ENCODE measurements around the gene ABCC1.
A peak's percentile ranks its signal among the peaks of the same experiment; 100 is the strongest.

Gene ABCC1

DNA sequence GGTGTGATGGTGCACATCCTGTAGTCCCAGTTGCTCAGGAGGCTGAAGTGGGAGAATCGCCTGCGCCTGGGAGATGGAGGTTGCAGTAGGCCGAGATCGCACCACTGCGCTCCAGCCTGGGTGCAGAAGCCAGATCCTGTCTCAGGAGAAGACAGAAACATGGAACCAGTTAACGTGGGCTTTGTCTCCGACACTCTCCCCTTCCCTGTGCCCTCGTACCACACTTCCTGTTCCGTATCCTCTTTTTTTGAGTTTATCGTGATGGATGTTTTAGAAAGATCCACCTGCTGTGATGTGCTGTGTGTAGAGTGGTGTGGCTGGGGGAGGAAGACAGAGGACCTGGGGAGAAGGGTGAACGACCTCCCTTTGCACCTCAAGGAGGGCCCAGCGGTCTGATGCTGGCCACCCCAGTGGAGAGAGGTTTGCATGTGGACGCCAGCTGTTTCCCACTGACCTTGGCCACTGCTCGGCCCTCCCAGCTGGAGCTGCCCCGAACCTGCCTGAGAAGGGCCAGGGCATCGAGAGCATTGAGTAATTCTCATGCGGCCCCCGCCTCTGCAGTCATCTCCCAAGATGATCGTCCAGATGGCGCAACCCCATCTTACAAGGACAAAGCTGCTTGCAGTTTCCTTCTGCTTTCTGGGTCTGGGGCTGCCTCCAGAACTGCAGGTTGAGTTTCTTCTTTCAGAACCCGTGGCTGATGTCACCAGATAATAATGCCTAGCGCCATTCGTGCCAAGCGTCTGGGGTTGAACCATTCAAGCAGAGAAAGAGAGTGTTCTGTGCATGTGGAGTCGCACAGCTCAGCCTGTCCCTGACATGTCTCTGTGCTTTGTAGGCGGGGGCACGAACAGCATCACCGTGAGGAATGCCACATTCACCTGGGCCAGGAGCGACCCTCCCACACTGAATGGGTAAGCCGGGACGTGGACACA is 126.3 kb downstream of the ABCC1 start:
- H3K36me3 ChIP-seq (ENCODE audit: insufficient read depth, low read length), result peaks cover 51% of the 10 kb centered on the region
- TF ChIP-seq, protein P1, sequence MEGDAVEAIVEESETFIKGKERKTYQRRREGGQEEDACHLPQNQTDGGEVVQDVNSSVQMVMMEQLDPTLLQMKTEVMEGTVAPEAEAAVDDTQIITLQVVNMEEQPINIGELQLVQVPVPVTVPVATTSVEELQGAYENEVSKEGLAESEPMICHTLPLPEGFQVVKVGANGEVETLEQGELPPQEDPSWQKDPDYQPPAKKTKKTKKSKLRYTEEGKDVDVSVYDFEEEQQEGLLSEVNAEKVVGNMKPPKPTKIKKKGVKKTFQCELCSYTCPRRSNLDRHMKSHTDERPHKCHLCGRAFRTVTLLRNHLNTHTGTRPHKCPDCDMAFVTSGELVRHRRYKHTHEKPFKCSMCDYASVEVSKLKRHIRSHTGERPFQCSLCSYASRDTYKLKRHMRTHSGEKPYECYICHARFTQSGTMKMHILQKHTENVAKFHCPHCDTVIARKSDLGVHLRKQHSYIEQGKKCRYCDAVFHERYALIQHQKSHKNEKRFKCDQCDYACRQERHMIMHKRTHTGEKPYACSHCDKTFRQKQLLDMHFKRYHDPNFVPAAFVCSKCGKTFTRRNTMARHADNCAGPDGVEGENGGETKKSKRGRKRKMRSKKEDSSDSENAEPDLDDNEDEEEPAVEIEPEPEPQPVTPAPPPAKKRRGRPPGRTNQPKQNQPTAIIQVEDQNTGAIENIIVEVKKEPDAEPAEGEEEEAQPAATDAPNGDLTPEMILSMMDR (conservative IDR thresholded peaks at IDR 0.05; ENCODE audit: low read length), result no peak
- TF ChIP-seq EZH2phosphoT487 (IDR thresholded peaks at IDR 0.05; ENCODE audit: borderline replicate concordance), result no peak
- H3K4me2 ChIP-seq (ENCODE audit: low read depth, low read length, poor library complexity, severe bottlenecking), result peak overlapping the region; percentile 72
- no peak overlapping the region for H2AFZ ChIP-seq (ENCODE audit: low read length)
- no peaks in the 10 kb centered on the region for H3F3A ChIP-seq (ENCODE audit: low read depth)
- H3K4me3 ChIP-seq (ENCODE audit: low read length, poor library complexity, severe bottlenecking), result peak overlapping the region; percentile 44
- no peaks in the 10 kb centered on the region for H3K9me3 ChIP-seq (ENCODE audit: insufficient read depth, low read depth, low read length)
- peak overlapping the region; percentile 69 for H3K9ac ChIP-seq (ENCODE audit: low read depth, low read length, poor library complexity, severe bottlenecking)
- H3K27me3 ChIP-seq (ENCODE audit: insufficient read depth, low read length, poor library complexity, severe bottlenecking), result no peaks in the 10 kb centered on the region
- H3K4me1 ChIP-seq (ENCODE audit: insufficient read depth, low read length, poor library complexity, severe bottlenecking), result peaks cover 45% of the 10 kb centered on the region
- peaks cover 15% of the 10 kb centered on the region; the same call in 1 of the 2 replicates for H3K79me2 ChIP-seq (ENCODE audit: insufficient read depth, low read length)
- no peaks in the 10 kb centered on the region for H3K9me2 ChIP-seq (replicated peaks; ENCODE audit: low read depth, low read length)
- H4K20me1 ChIP-seq (ENCODE audit: insufficient read depth, low read length, poor library complexity, severe bottlenecking), result no peaks in the 10 kb centered on the region

- Histone ChIP-seq H2AFZ (ENCODE audit: low read length) (no peak overlapping the region), H3F3A (ENCODE audit: low read depth) (no peaks in the 10 kb centered on the region), H3K27me3 (ENCODE audit: insufficient read depth, low read length, poor library complexity, severe bottlenecking) (no peaks in the 10 kb centered on the region), H3K9ac (ENCODE audit: low read depth, low read length, poor library complexity, severe bottlenecking) (peak overlapping the region; percentile 69), H3K4me3 (ENCODE audit: low read length, poor library complexity, severe bottlenecking) (no peak overlapping the region), H3K79me2 (ENCODE audit: insufficient read depth, low read length) (peaks cover 15% of the 10 kb centered on the region; the same call in 1 of the 2 replicates), H3K4me2 (ENCODE audit: low read depth, low read length, poor library complexity, severe bottlenecking) (no peak overlapping the region), H4K20me1 (ENCODE audit: insufficient read depth, low read length, poor library complexity, severe bottlenecking) (no peaks in the 10 kb centered on the region), H3K9me3 (ENCODE audit: insufficient read depth, low read depth, low read length) (no peaks in the 10 kb centered on the region), H3K36me3 (ENCODE audit: insufficient read depth, low read length) (peaks cover 55% of the 10 kb centered on the region), H3K9me2 (replicated peaks; ENCODE audit: low read depth, low read length) (no peaks in the 10 kb centered on the region), H3K4me1 (ENCODE audit: insufficient read depth, low read length, poor library complexity, severe bottlenecking) (peaks cover 45% of the 10 kb centered on the region)
- TF ChIP-seq EZH2phosphoT487 (IDR thresholded peaks at IDR 0.05; ENCODE audit: borderline replicate concordance), result no peak
- TF ChIP-seq, protein P1 (conservative IDR thresholded peaks at IDR 0.05; ENCODE audit: low read length), result no peak
These were observed 127.0 kb downstream of the ABCC1 start for GRCh38 chr16:16076423-16076813.

GRCh38 chr16:16080465-16081065 is 131.1 kb downstream of the ABCC1 start:
- TF ChIP-seq EZH2phosphoT487 (IDR thresholded peaks at IDR 0.05; ENCODE audit: borderline replicate concordance), result no peak
- TF ChIP-seq, protein P1 (conservative IDR thresholded peaks at IDR 0.05; ENCODE audit: low read length), result no peak

More at GRCh38 chr16:16080465-16081065, 131.1 kb downstream of the ABCC1 start:
- Histone ChIP-seq H3K36me3 (ENCODE audit: insufficient read depth, low read length) (peaks cover 58% of the 10 kb centered on the region), H4K20me1 (ENCODE audit: insufficient read depth, low read length, poor library complexity, severe bottlenecking) (no peaks in the 10 kb centered on the region), H3K9me3 (ENCODE audit: insufficient read depth, low read depth, low read length) (no peaks in the 10 kb centered on the region), H3K9ac (ENCODE audit: low read depth, low read length, poor library complexity, severe bottlenecking) (no peak overlapping the region), H3K27me3 (ENCODE audit: insufficient read depth, low read length, poor library complexity, severe bottlenecking) (no peaks in the 10 kb centered on the region), H3K4me1 (ENCODE audit: insufficient read depth, low read length, poor library complexity, severe bottlenecking) (peaks cover 13% of the 10 kb centered on the region), H3F3A (ENCODE audit: low read depth) (no peaks in the 10 kb centered on the region), H3K79me2 (ENCODE audit: insufficient read depth, low read length) (peaks cover 15% of the 10 kb centered on the region; the same call in 1 of the 2 replicates), H2AFZ (ENCODE audit: low read length) (no peak overlapping the region), H3K9me2 (replicated peaks; ENCODE audit: low read depth, low read length) (no peaks in the 10 kb centered on the region), H3K4me2 (ENCODE audit: low read depth, low read length, poor library complexity, severe bottlenecking) (no peak overlapping the region), H3K4me3 (ENCODE audit: low read length, poor library complexity, severe bottlenecking) (no peak overlapping the region)

Data from Loucy (cell line).